Small intestine (tissue), 7 donors: ENCODE results near the gene AR. TPM values are rescaled to one million over a fixed set of nuclear protein-coding genes. Genes with fewer than 3 reads are reported as not detected.
A peak's percentile ranks its signal among the peaks of the same experiment; 100 is the strongest.
"Not testable (repeated sequence)": the region's sequence is repeated elsewhere in the genome, so short reads cannot be mapped to it uniquely, and the experiment has no call there.

ENCODE experiments used
- DNase-seq, 2 donors: peaks; one replicate each; pipeline versions ENCODE4 v3.0.0 to v3.0.0-alpha.2; 2013
- FAIRE-seq: peaks from 2 replicates; lab custom pipeline; 2012; peaks lifted over from hg19 to GRCh38; lab: Jason Lieb, UNC
- H3K27ac ChIP-seq, 3 donors: one replicate each; pipeline ENCODE4 v1.5.1; 2013; ENCODE audit warnings: low read length in 2 of 3, mild to moderate bottlenecking in 2 of 3, control low read depth in 1 of 3, inconsistent platforms in 1 of 3, low read depth in 1 of 3, moderate library complexity in 1 of 3
- H3K27me3 ChIP-seq, 3 donors: one replicate each; pipeline ENCODE4 v1.6.1; 2013; ENCODE audit warnings: low read length in 3 of 3, inconsistent platforms in 1 of 3; ENCODE audit not compliant: control insufficient read depth in 3 of 3, insufficient read depth in 3 of 3
- H3K36me3 ChIP-seq, 3 donors: one replicate each; pipeline ENCODE4 v1.6.1; 2013; ENCODE audit warnings: low read length in 3 of 3, inconsistent platforms in 1 of 3, low read depth in 1 of 3, mild to moderate bottlenecking in 1 of 3, moderate library complexity in 1 of 3; ENCODE audit not compliant: control insufficient read depth in 3 of 3, insufficient read depth in 2 of 3
- H3K4me1 ChIP-seq, 3 donors: one replicate each; pipeline ENCODE4 v1.6.1; 2013; ENCODE audit warnings: low read length in 2 of 3, inconsistent platforms in 1 of 3, low read depth in 1 of 3, mild to moderate bottlenecking in 1 of 3, moderate library complexity in 1 of 3; ENCODE audit not compliant: control insufficient read depth in 3 of 3, insufficient read depth in 2 of 3
- H3K4me3 ChIP-seq, 3 donors: one replicate each; pipeline ENCODE4 v1.5.1; 2013; ENCODE audit warnings: low read length in 3 of 3, control low read depth in 1 of 3, inconsistent platforms in 1 of 3, low read depth in 1 of 3, mild to moderate bottlenecking in 1 of 3, moderate library complexity in 1 of 3
- H3K9me3 ChIP-seq, 2 donors: one replicate each; pipeline ENCODE4 v1.6.1; 2013; ENCODE audit warnings: low read depth in 1 of 2, low read length in 1 of 2; ENCODE audit not compliant: control insufficient read depth in 2 of 2, insufficient read depth in 1 of 2
- WGBS, 3 donors: extraction: QIAGEN DNeasy Blood & Tissue Kit; methylation state at CpG; one replicate each; pipeline ENCODE4 v1.1.7; 2013; 5-methylcytosine and 5-hydroxymethylcytosine counted together
- polyA plus RNA-seq, 4 donors: library from polyadenylated mRNA; stranded (reverse) in 3 of 4; unstranded in 1 of 4; fragments of 200-250 nt in 3 of 4; fragments of 120-200 nt in 1 of 4; gene quantifications; one replicate each; pipeline versions ENCODE4 v1.2.1 to v1.2.3, GENCODE V29; 2013
- donor health status: healthy with polysubstance abuse.
- donor health status: control.
- donor health status: control.
- donor health status: Bipolar disorder and iron deficiency.
- donor health status: healthy.

The AR gene
- polyA plus RNA-seq, 4 donors = 0.62 to 0.66 TPM; not detected in 2

DNA sequence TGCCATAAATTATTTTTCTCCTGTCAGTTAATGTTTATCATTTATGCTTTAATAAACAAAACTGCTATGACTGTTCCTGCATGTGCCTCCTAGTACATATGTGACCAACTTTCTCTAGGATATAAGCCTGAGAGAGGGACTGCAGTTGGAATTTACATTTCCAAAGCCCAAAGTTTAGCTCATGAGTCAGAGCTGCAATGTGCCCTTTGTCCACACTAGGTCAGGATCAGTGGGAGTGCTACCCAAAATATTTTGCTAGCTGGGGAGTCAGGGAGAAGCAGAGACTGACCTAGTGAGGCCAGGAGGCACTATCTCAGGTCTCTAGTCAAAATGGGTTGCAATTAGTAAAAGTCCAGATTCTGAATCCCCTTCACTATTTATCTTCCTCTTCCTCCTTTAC lies 92.7 kb downstream of the AR start:
- H3K36me3 ChIP-seq = no peaks in the 10 kb centered on the region
- H3K27ac ChIP-seq = no peak overlapping the region

DNA sequence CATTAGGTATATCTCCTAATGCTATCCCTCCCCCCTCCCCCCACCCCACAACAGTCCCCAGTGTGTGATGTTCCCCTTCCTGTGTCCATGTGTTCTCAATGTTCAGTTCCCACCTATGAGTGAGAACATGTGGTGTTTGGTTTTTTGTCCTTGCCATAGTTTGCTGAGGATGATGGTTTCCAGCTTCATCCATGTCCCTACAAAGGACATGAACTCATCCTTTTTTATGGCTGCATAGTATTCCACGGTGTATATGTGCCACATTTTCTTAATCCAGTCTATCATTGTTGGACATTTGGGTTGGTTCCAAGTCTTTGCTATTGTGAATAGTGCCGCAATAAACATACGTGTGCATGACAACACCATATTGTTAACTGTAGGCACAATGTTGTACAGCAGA lies 93.5 kb downstream of the AR start:
- not testable (repeated sequence) for FAIRE-seq

More for the DNA sequence above, 92.7 kb downstream of the AR start:
- Histone ChIP-seq H3K27me3 (no peaks in the 10 kb centered on the region), H3K4me1 (no peaks in the 10 kb centered on the region), H3K4me3 (no peak overlapping the region), H3K9me3 (no peaks in the 10 kb centered on the region)
- FAIRE-seq = no peak
- DNase-seq = no peak

GRCh38 chrX:67648361-67648760 lies 104.5 kb downstream of the AR start:
- Histone ChIP-seq H3K27ac (no peak overlapping the region), H3K27me3 (no peaks in the 10 kb centered on the region), H3K4me1 (peaks cover 0 to 11% (median 0%) of the 10 kb centered on the region in 3 donors), H3K9me3 (no peaks in the 10 kb centered on the region), H3K4me3 (no peak overlapping the region), H3K36me3 (no peaks in the 10 kb centered on the region)
- 76 to 81% (median 76%) methylated on average over 4 of the region's 4 CpGs for WGBS, 3 donors
- no peak for DNase-seq
- no peak for FAIRE-seq

More for the DNA sequence above, 93.5 kb downstream of the AR start:
- not testable (repeated sequence) for H3K9me3 ChIP-seq, H3K27me3 ChIP-seq, H3K36me3 ChIP-seq, DNase-seq, H3K4me3 ChIP-seq, H3K27ac ChIP-seq, H3K4me1 ChIP-seq
- WGBS, 3 donors = 91 to 95% (median 93%) methylated on average over 2 of the region's 3 CpGs

DNA sequence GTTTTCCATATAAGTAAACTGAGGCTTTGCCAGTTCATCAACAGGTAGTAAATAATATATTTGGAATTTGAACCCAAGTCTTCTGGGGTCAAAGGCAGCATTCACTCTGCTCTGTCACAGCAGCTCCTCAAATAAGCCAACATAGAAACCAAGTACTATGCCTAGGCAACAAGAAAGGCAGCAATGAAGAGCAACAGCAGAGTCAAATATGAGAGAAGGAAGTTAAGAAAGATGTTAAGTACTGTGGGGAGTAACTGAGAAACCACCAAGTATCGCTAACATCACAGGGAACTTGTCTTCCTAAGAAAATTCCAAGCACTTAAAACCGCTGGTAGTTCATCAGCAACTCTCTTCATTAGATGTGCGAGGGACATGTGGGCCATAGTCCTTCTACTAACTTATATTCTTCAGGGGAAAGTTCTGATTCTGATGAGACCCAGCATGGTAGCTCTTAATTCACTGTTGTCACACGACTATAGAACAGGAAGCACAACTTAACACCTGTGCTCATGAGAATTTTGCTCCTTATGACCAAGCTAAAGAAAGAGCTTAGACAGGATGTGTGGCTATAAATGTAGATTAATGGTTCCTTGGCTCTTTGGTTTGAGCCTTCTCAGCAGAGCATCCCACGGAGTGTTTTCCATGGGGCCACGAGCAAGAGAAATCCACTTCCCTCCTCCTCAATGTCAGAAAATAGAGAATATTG lies 107.8 kb downstream of the AR start:
- Histone ChIP-seq H3K36me3 (no peaks in the 10 kb centered on the region), H3K9me3 (no peaks in the 10 kb centered on the region), H3K27me3 (no peaks in the 10 kb centered on the region), H3K27ac (peak overlapping the region in 1 of 3 donors; percentile 53), H3K4me3 (no peak overlapping the region), H3K4me1 (peaks cover 0 to 18% (median 0%) of the 10 kb centered on the region in 3 donors)
- WGBS, 3 donors = 61 to 84% (median 83%) methylated on average over 6 of the region's 6 CpGs
- FAIRE-seq (no peak), DNase-seq (no peak)

- H3K4me1 ChIP-seq = peaks cover 0 to 18% (median 0%) of the 10 kb centered on the region in 3 donors
- DNase-seq = peak in 1 of 2 donors; percentile 47
- H3K27me3 ChIP-seq = no peaks in the 10 kb centered on the region
- H3K4me3 ChIP-seq = no peak overlapping the region
- no peaks in the 10 kb centered on the region for H3K9me3 ChIP-seq
- no peak for FAIRE-seq
- no peaks in the 10 kb centered on the region for H3K36me3 ChIP-seq
- peak overlapping the region in 1 of 3 donors; percentile 53 for H3K27ac ChIP-seq
These were observed 108.7 kb downstream of the AR start for GRCh38 chrX:67652543-67652942.

- no peaks in the 10 kb centered on the region for H3K27me3 ChIP-seq
- no peak overlapping the region for H3K4me3 ChIP-seq
- WGBS, 3 donors = 10 to 59% (median 13%) methylated on average over 1 of the region's 1 CpG
- DNase-seq (peak; percentile 4 to 72), FAIRE-seq (no peak)
- peaks cover 0 to 18% (median 0%) of the 10 kb centered on the region in 3 donors for H3K4me1 ChIP-seq
- no peaks in the 10 kb centered on the region for H3K9me3 ChIP-seq
- no peaks in the 10 kb centered on the region for H3K36me3 ChIP-seq
- H3K27ac ChIP-seq = peak overlapping the region in 1 of 3 donors; percentile 61
These were observed 110.5 kb downstream of the AR start for GRCh38 chrX:67654301-67654700.

DNA sequence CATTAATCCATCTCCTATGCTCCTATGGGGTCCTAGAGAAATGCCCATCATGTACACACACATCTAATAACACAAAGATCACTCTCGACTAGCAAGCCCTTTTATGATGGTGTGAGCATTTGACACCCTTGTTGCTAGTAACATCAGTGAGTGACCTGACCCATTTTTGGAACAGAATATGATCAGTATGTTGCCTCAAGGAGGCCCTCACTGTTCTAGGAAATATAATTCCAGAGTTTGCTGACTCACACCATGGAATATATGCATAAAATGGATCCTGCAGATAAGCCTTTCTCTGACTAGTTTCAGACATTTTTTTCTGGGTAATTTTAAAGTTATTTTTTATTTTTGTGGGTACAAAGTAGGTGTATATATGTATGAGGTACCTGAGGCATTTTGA lies 121.8 kb downstream of the AR start:
- Histone ChIP-seq H3K27me3 (no peaks in the 10 kb centered on the region), H3K4me3 (no peak overlapping the region), H3K27ac (no peak overlapping the region), H3K9me3 (no peaks in the 10 kb centered on the region), H3K4me1 (no peaks in the 10 kb centered on the region), H3K36me3 (no peaks in the 10 kb centered on the region)
- WGBS, 3 donors = 58 to 91% (median 59%) methylated on average over 1 of the region's 1 CpG
- no peak for DNase-seq
- FAIRE-seq = no peak

DNA sequence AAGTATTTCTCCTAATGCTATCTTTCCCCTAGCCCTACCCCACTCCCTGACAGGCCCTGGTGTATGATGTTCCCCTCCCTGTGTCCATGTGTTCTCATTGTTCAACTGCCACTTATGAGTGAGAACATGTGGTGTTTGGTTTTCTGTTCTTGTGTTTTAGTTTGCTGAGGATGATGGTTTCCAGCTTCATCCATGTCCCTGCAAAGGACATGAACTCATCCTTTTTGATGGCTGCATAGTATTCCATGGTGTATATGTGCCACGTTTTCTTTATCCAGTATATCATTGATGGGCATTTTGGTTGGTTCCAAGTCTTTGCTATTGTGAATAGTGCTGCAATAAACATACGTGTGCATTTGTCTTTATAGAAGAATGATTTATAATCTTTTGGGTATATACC lies 126.9 kb downstream of the AR start:
- H3K9me3 ChIP-seq, H3K4me1 ChIP-seq, H3K36me3 ChIP-seq, H3K27me3 ChIP-seq, DNase-seq, FAIRE-seq, H3K4me3 ChIP-seq, H3K27ac ChIP-seq: not testable (repeated sequence)
- WGBS, 3 donors = 50 to 85% (median 60%) methylated on average over 2 of the region's 2 CpGs
